ENCODE data around the gene CDH5. TPM values are rescaled to one million over a fixed set of nuclear protein-coding genes. Genes with fewer than 3 reads are reported as not detected.

CDH5 gene
- polyA plus RNA-seq, 1 of the 3 experiments (the other 2 are of a cell fraction): not detected

DNA sequence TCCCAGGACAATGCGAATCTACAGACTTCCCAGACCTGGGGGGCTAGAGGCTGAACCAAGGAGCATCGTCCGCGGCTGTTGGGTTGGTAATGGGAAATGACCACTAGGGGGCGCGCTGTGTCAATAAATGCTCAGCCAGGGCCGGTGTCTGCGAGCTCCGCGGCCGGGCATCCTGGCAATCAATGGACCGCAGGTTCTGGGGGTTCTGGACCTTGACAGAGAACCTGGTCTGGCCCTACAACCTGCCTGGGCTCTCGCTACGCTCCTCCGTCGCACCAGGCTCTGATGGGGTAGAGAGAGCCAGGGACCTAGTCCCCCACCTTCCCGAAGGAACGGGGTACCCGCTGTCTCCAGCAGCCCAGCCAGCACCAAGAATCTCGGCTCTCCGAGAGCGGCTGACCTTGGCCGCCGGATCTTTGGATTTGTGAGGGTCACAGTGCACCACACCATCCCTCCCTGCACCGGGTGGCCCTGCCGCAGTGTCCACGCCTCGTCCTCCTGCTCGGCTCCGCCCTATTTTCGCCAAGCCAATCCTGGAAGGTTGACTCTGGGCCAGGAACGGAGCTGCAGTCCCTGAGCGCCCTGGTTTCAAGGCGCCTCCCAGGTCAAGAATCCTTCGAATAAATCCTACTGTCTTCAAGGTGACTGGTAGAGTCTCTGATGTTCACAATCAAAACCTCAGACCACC is 40.2 kb downstream of the CDH5 start (continued):
- TF ChIP-seq, protein P1, sequence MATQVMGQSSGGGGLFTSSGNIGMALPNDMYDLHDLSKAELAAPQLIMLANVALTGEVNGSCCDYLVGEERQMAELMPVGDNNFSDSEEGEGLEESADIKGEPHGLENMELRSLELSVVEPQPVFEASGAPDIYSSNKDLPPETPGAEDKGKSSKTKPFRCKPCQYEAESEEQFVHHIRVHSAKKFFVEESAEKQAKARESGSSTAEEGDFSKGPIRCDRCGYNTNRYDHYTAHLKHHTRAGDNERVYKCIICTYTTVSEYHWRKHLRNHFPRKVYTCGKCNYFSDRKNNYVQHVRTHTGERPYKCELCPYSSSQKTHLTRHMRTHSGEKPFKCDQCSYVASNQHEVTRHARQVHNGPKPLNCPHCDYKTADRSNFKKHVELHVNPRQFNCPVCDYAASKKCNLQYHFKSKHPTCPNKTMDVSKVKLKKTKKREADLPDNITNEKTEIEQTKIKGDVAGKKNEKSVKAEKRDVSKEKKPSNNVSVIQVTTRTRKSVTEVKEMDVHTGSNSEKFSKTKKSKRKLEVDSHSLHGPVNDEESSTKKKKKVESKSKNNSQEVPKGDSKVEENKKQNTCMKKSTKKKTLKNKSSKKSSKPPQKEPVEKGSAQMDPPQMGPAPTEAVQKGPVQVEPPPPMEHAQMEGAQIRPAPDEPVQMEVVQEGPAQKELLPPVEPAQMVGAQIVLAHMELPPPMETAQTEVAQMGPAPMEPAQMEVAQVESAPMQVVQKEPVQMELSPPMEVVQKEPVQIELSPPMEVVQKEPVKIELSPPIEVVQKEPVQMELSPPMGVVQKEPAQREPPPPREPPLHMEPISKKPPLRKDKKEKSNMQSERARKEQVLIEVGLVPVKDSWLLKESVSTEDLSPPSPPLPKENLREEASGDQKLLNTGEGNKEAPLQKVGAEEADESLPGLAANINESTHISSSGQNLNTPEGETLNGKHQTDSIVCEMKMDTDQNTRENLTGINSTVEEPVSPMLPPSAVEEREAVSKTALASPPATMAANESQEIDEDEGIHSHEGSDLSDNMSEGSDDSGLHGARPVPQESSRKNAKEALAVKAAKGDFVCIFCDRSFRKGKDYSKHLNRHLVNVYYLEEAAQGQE (IDR thresholded peaks at IDR 0.05; ENCODE audit: low read depth, low read length): no peak
- TF ChIP-seq, protein P2, sequence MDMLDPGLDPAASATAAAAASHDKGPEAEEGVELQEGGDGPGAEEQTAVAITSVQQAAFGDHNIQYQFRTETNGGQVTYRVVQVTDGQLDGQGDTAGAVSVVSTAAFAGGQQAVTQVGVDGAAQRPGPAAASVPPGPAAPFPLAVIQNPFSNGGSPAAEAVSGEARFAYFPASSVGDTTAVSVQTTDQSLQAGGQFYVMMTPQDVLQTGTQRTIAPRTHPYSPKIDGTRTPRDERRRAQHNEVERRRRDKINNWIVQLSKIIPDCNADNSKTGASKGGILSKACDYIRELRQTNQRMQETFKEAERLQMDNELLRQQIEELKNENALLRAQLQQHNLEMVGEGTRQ (IDR thresholded peaks at IDR 0.05; ENCODE audit: borderline replicate concordance, low read depth, low read length): no peak
- no peak for TF ChIP-seq EP300 (IDR thresholded peaks at IDR 0.05; ENCODE audit: borderline replicate concordance in 1 of 2, low read depth in 1 of 2, low read length in 1 of 2)
- TF ChIP-seq, protein P3, sequence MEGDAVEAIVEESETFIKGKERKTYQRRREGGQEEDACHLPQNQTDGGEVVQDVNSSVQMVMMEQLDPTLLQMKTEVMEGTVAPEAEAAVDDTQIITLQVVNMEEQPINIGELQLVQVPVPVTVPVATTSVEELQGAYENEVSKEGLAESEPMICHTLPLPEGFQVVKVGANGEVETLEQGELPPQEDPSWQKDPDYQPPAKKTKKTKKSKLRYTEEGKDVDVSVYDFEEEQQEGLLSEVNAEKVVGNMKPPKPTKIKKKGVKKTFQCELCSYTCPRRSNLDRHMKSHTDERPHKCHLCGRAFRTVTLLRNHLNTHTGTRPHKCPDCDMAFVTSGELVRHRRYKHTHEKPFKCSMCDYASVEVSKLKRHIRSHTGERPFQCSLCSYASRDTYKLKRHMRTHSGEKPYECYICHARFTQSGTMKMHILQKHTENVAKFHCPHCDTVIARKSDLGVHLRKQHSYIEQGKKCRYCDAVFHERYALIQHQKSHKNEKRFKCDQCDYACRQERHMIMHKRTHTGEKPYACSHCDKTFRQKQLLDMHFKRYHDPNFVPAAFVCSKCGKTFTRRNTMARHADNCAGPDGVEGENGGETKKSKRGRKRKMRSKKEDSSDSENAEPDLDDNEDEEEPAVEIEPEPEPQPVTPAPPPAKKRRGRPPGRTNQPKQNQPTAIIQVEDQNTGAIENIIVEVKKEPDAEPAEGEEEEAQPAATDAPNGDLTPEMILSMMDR (IDR thresholded peaks at IDR 0.05): peak; percentile 84

DNA sequence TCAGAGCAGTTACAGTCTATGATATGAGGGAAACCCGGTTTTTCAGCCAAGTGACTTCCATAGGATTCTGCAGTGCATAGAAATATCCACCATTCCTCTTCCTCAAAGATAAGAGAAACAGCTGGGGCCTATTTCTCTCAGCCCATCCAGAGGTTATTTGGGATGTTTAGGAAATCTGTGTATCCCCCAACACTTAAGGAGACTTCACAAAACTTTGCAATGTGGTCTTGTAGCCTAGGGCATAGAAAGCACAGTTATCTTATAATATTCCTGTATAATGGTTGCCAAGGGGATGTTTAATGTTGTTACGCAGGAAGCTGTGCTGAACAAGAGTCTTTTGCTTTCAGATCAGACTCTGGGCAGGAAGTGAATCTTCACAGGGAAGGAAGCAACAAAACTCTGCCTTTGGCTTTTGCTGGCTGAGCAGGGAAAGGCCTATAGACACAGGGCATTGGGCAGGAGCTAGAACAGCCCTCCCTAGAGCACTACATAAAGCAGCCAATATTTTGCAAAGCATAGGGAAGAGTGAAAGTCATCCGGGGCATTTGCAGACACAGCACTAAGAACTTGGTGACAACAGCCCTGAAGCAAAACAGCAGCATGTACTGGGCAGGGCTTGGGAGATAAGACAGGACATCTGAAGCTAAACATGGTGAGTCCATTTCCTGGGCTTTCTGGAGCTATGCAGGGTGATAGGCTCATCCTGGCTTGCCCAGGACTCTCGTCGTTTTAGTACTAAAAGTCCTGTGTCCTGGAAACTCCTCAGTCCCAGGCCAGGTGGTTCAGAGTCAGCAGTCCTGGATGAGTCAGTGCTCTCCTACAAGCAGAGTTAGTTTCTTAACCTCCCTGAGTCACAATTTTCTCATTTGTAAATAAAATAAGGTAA is 41.9 kb downstream of the CDH5 start:
- Histone ChIP-seq H3K27me3 (ENCODE audit: insufficient read depth) (no peaks in the 10 kb centered on the region), H3K4me1 (ENCODE audit: control insufficient read depth in 1 of 2, insufficient read depth in 2 of 2, low read depth in 1 of 2, low read length in 1 of 2) (peaks cover 6 to 15% of the 10 kb centered on the region in 2 experiments; a peak in 3 of 4 replicates), H3K36me3 (replicated peaks in 1 of 2; ENCODE audit: control insufficient read depth in 1 of 2, insufficient read depth in 2 of 2, low read length in 1 of 2) (peaks cover 0 to 5% of the 10 kb centered on the region in 2 experiments), H3K9ac (peak overlapping the region; percentile 67), H4K20me1 (ENCODE audit: insufficient read depth) (no peaks in the 10 kb centered on the region), H2AFZ (ENCODE audit: low read depth) (peak overlapping the region; percentile 96), H3K79me2 (ENCODE audit: insufficient read depth) (no peaks in the 10 kb centered on the region), H3K27ac (ENCODE audit: low read depth in 2 of 2, low read length in 1 of 2) (peak overlapping the region; percentile 85 to 89), H3K4me2 (peak overlapping the region; percentile 76), H3K9me2 (no peaks in the 10 kb centered on the region), H3K9me3 (no peaks in the 10 kb centered on the region), H3K4me3 (ENCODE audit: low read depth in 2 of 2, low read length in 1 of 2) (peak overlapping the region; percentile 32 to 41; a peak in 2 of 4 replicates), H3F3A (replicated peaks; ENCODE audit: insufficient read depth) (peaks cover 16% of the 10 kb centered on the region)
- DNase-seq: peak; percentile 49
- ChIA-PET POLR2A (no interaction called here), CTCF (interaction anchor here (0.6 to 15.6 kb wide), 7 partner anchors 17 to 688 kb away, joined by 3 to 299 read pairs (median 7); no protein-coding TSS in a partner anchor)
- TF ChIP-seq TEAD4 (IDR thresholded peaks at IDR 0.05; ENCODE audit: borderline replicate concordance, insufficient read depth) (no peak), ELF1 (IDR thresholded peaks at IDR 0.05) (0 out of 2 replicates have a peak, but pooled peaks have one; percentile 49), YY1 (IDR thresholded peaks at IDR 0.05; ENCODE audit: low read depth) (no peak), RAD21 (IDR thresholded peaks at IDR 0.05; ENCODE audit: low read length) (no peak), MXI1 (IDR thresholded peaks at IDR 0.05; ENCODE audit: low read depth, low read length) (0 out of 2 replicates have a peak, but pooled peaks have one; percentile 39), GABPA (IDR thresholded peaks at IDR 0.05; ENCODE audit: low read depth) (peak; percentile 76), FOXJ3 (CRISPR knock-in tag; IDR thresholded peaks at IDR 0.05) (no peak), TAF1 (IDR thresholded peaks at IDR 0.05; ENCODE audit: borderline replicate concordance, low read depth, low read length) (peak; percentile 52; the same call in 1 of the 2 replicates), RCOR1 (IDR thresholded peaks at IDR 0.05; ENCODE audit: low read length) (no peak), POLR2AphosphoS5 (IDR thresholded peaks at IDR 0.05; ENCODE audit: low read depth, low read length) (peak; percentile 45; the same call in 1 of the 2 replicates), NFIC (IDR thresholded peaks at IDR 0.05; ENCODE audit: borderline replicate concordance) (no peak), TCF12 (IDR thresholded peaks at IDR 0.05) (peak; percentile 57), FOSL2 (IDR thresholded peaks at IDR 0.05; ENCODE audit: borderline replicate concordance, low read depth) (peak; percentile 44; the same call in 1 of the 2 replicates)
- 37% methylated on average over 4 of the region's 5 CpGs for WGBS (ENCODE audit: low lambda C conversion rate)
